ENCODE results near the gene ASMTL. TPM values are rescaled to one million over a fixed set of nuclear protein-coding genes. Genes with fewer than 3 reads are reported as not detected.

Gene ASMTL
- polyA plus RNA-seq, 1 experiment: 18.9 TPM

DNA sequence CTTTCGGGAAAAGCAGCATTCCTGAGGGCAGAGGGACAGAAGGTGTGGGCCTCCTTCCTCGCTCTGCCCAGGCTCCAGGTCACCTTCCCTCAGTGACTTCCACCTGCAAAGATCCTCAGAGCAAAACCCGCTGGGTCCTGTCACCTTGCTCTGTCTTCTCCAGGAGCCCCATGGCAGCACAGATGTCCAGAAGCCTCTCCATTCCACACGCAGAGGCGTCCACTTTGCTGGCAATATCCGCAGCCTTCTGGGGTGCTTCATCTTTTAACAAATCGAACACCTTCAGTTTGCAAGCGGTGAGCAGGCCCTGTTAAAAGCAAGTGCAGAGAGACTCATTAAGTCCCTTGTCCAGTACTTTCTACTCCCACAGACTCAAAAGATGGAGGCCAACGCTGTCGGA lies 27.3 kb downstream of the ASMTL start:
- DNase-seq (ENCODE audit: low read depth, low spot score): no peak
- POLR2A ChIA-PET: no interaction called here
- H3K27me3 ChIP-seq (ENCODE audit: control insufficient read depth, insufficient read depth, low read length): no peaks in the 10 kb centered on the region
- peak overlapping the region; percentile 11 for H3K27ac ChIP-seq (ENCODE audit: low read depth, low read length)
- H3K9me3 ChIP-seq (ENCODE audit: control insufficient read depth, insufficient read depth, low read length): peaks cover 25% of the 10 kb centered on the region
- CTCF ChIA-PET: no interaction called here
- TF ChIP-seq, protein P1, sequence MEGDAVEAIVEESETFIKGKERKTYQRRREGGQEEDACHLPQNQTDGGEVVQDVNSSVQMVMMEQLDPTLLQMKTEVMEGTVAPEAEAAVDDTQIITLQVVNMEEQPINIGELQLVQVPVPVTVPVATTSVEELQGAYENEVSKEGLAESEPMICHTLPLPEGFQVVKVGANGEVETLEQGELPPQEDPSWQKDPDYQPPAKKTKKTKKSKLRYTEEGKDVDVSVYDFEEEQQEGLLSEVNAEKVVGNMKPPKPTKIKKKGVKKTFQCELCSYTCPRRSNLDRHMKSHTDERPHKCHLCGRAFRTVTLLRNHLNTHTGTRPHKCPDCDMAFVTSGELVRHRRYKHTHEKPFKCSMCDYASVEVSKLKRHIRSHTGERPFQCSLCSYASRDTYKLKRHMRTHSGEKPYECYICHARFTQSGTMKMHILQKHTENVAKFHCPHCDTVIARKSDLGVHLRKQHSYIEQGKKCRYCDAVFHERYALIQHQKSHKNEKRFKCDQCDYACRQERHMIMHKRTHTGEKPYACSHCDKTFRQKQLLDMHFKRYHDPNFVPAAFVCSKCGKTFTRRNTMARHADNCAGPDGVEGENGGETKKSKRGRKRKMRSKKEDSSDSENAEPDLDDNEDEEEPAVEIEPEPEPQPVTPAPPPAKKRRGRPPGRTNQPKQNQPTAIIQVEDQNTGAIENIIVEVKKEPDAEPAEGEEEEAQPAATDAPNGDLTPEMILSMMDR (IDR thresholded peaks at IDR 0.05; ENCODE audit: low read depth, low read length): no peak
- no peak overlapping the region for H3K4me3 ChIP-seq (ENCODE audit: low read depth, low read length)

GRCh38 chrX:1424147-1424851 lies 28.4 kb downstream of the ASMTL start:
- H3K9me3 ChIP-seq (ENCODE audit: control insufficient read depth, insufficient read depth, low read length): peaks cover 25% of the 10 kb centered on the region
- no peak overlapping the region for H3K4me3 ChIP-seq (ENCODE audit: low read depth, low read length)
- no peak for DNase-seq (ENCODE audit: low read depth, low spot score)
- H3K27me3 ChIP-seq (ENCODE audit: control insufficient read depth, insufficient read depth, low read length): no peaks in the 10 kb centered on the region
- H3K27ac ChIP-seq (ENCODE audit: low read depth, low read length): no peak overlapping the region
- TF ChIP-seq, protein P1 (IDR thresholded peaks at IDR 0.05; ENCODE audit: low read depth, low read length): no peak
- CTCF ChIA-PET: no interaction called here
- POLR2A ChIA-PET: no interaction called here

DNA sequence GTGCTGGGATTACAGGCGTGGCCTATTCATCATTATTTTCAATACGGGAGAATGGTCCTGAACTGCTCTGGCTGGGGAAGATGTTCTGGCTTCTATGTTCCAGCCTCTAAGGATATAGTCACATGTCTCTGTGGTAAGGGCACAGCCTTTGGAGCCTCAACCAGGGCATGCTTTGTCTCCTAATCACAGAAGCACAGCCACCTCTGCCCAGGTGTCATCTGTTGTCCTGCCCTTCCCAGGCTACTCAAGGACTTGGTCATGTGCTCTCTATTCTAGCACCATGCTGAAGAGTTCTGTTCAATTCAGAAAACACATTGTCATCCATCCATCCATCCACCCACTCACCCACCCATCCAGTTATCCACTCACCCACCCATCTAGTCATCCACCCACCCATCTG lies 29.5 kb downstream of the ASMTL start:
- TF ChIP-seq, protein P1 (IDR thresholded peaks at IDR 0.05; ENCODE audit: low read depth, low read length): no peak
- Histone ChIP-seq H3K27ac (ENCODE audit: low read depth, low read length) (no peak overlapping the region), H3K9me3 (ENCODE audit: control insufficient read depth, insufficient read depth, low read length) (peaks cover 36% of the 10 kb centered on the region), H3K4me3 (ENCODE audit: low read depth, low read length) (no peak overlapping the region), H3K27me3 (ENCODE audit: control insufficient read depth, insufficient read depth, low read length) (no peaks in the 10 kb centered on the region)
- DNase-seq (ENCODE audit: low read depth, low spot score): no peak
- CTCF ChIA-PET: no interaction called here
- POLR2A ChIA-PET: no interaction called here

- H3K9me3 ChIP-seq (ENCODE audit: control insufficient read depth, insufficient read depth, low read length): peaks cover 35% of the 10 kb centered on the region
- CTCF ChIA-PET: no interaction called here
- DNase-seq (ENCODE audit: low read depth, low spot score): no peak
Observed at GRCh38 chrX:1422135-1422465, 30.6 kb downstream of the ASMTL start.

DNA sequence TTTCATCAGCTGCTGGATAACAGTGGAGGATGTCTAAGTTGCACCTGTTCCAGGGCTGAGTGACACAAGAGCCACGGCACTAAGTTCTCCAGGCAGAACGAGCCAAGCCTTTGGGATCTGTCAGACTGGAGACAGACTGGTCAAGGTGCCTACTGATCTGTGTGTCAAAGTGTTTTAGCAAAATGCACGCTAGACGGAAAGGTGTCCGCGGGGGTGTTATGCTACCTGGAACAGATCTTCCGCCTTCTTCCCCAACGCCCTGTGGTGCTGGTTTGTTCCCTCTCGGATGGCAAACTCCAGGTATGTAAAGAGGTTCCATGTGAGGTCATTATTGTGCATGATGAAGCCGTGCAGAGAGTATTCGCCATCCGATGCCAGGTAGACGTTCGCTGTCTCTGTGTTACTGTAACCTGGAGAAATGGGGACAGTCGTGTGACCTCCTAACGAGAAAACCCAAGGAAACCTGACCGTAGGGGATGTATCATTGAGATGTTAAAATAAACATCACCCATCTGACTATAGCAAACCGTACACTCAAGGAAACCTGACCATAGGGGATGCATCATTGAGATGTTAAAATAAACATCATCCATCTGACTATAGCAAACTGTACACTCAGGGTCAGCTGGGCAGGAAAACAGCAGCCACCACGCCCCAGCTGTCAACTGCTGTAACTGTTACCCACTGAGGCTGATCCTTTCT lies 31.1 kb downstream of the ASMTL start:
- TF ChIP-seq, protein P1 (IDR thresholded peaks at IDR 0.05; ENCODE audit: low read depth, low read length): no peak
- CTCF ChIA-PET: no interaction called here
- DNase-seq (ENCODE audit: low read depth, low spot score): no peak
- POLR2A ChIA-PET: no interaction called here
- H3K4me3 ChIP-seq (ENCODE audit: low read depth, low read length): no peak overlapping the region
- H3K9me3 ChIP-seq (ENCODE audit: control insufficient read depth, insufficient read depth, low read length): peaks cover 35% of the 10 kb centered on the region
- no peaks in the 10 kb centered on the region for H3K27me3 ChIP-seq (ENCODE audit: control insufficient read depth, insufficient read depth, low read length)
- H3K27ac ChIP-seq (ENCODE audit: low read depth, low read length): no peak overlapping the region

More at GRCh38 chrX:1422135-1422465, 30.6 kb downstream of the ASMTL start:
- POLR2A ChIA-PET: no interaction called here
- TF ChIP-seq, protein P1 (IDR thresholded peaks at IDR 0.05; ENCODE audit: low read depth, low read length): no peak
- H3K4me3 ChIP-seq (ENCODE audit: low read depth, low read length): no peak overlapping the region
- no peak overlapping the region for H3K27ac ChIP-seq (ENCODE audit: low read depth, low read length)
- no peaks in the 10 kb centered on the region for H3K27me3 ChIP-seq (ENCODE audit: control insufficient read depth, insufficient read depth, low read length)
